NCI-H526 treated with DMSO at 0.1 percent for 48 hours (cell line): ENCODE results near the gene CEP350.
"Not testable (repeated sequence)": the region's sequence is repeated elsewhere in the genome, so short reads cannot be mapped to it uniquely, and the experiment has no call there.

Source experiments
- DNase-seq: peaks from one replicate; lab custom pipeline; 2025; lab: John Stamatoyannopoulos, UW

Gene CEP350

GRCh38 chr1:179990847-179991246 is 36.2 kb downstream of the CEP350 start:
- no peak for DNase-seq

GRCh38 chr1:179995576-179995975 is 41.0 kb downstream of the CEP350 start:
- no peak for DNase-seq

- no peak for DNase-seq
These were observed 41.5 kb downstream of the CEP350 start for GRCh38 chr1:179996099-179996498.

GRCh38 chr1:180000575-180000974 is 46.0 kb downstream of the CEP350 start:
- no peak for DNase-seq

- no peak for DNase-seq
These were observed 47.8 kb downstream of the CEP350 start for GRCh38 chr1:180002437-180002836.

- DNase-seq, result no peak
These were observed 48.6 kb downstream of the CEP350 start for GRCh38 chr1:180003026-180003695.

GRCh38 chr1:180006762-180007161 is 52.2 kb downstream of the CEP350 start:
- not testable (repeated sequence) for DNase-seq

- no peak for DNase-seq
These were observed 65.4 kb downstream of the CEP350 start for GRCh38 chr1:180020017-180020416.

GRCh38 chr1:180026556-180026955 is 71.9 kb downstream of the CEP350 start:
- no peak for DNase-seq

GRCh38 chr1:180027949-180028445 is 73.4 kb downstream of the CEP350 start:
- no peak for DNase-seq

- no peak for DNase-seq
These were observed 74.3 kb downstream of the CEP350 start for GRCh38 chr1:180028864-180029263.

GRCh38 chr1:180029524-180030135 is 75.0 kb downstream of the CEP350 start:
- no peak for DNase-seq

- no peak for DNase-seq
These were observed 77.1 kb downstream of the CEP350 start for GRCh38 chr1:180031664-180032063.

- no peak for DNase-seq
These were observed 78.8 kb downstream of the CEP350 start for GRCh38 chr1:180033390-180033789.

GRCh38 chr1:180040034-180040433 is 85.4 kb downstream of the CEP350 start:
- no peak for DNase-seq

GRCh38 chr1:180041582-180041981 is 87.0 kb downstream of the CEP350 start:
- DNase-seq, result no peak

GRCh38 chr1:180042988-180043622 is 88.5 kb downstream of the CEP350 start:
- no peak for DNase-seq

GRCh38 chr1:180043785-180044184 is 89.2 kb downstream of the CEP350 start:
- no peak for DNase-seq

- no peak for DNase-seq
These were observed 92.1 kb downstream of the CEP350 start for GRCh38 chr1:180046674-180047073.

- no peak for DNase-seq
These were observed 99.3 kb downstream of the CEP350 start for GRCh38 chr1:180053594-180054567.

- no peak for DNase-seq
These were observed 103.3 kb downstream of the CEP350 start for GRCh38 chr1:180057883-180058396.

GRCh38 chr1:180061019-180061418 is 106.4 kb downstream of the CEP350 start:
- no peak for DNase-seq
